ENCODE measurements around the gene TAF11L2.
"Not testable (repeated sequence)": the region's sequence is repeated elsewhere in the genome, so short reads cannot be mapped to it uniquely, and the experiment has no call there.

TAF11L2 gene

GRCh38 chr5:17497931-17498330 is at the start of gene TAF11L2:
TSS of gene TAF11L2 (plus strand) at chr5:17498231.
- DNase-seq: not testable (repeated sequence)

- DNase-seq: no peak
Measured at GRCh38 chr5:17448877-17449276, 49.2 kb upstream of the TAF11L2 start.

GRCh38 chr5:17452936-17453335 is 45.1 kb upstream of the TAF11L2 start:
- DNase-seq: no peak

- no peak for DNase-seq
Measured at GRCh38 chr5:17455942-17456341, 42.1 kb upstream of the TAF11L2 start.

GRCh38 chr5:17461793-17462192 is 36.2 kb upstream of the TAF11L2 start:
- DNase-seq: no peak

- DNase-seq: no peak
Measured at GRCh38 chr5:17463653-17464052, 34.4 kb upstream of the TAF11L2 start.

GRCh38 chr5:17470064-17470463 is 28.0 kb upstream of the TAF11L2 start:
- peak; percentile 3 for DNase-seq

- not testable (repeated sequence) for DNase-seq
Measured at GRCh38 chr5:17475064-17475463, 23.0 kb upstream of the TAF11L2 start.

- DNase-seq: no peak
Measured at GRCh38 chr5:17477043-17477442, 21.0 kb upstream of the TAF11L2 start.

- no peak for DNase-seq
Measured at GRCh38 chr5:17477573-17478265, 20.3 kb upstream of the TAF11L2 start.

GRCh38 chr5:17481378-17481777 is 16.7 kb upstream of the TAF11L2 start:
- peak; percentile 3 for DNase-seq

GRCh38 chr5:17482790-17483189 is 15.2 kb upstream of the TAF11L2 start:
- DNase-seq: no peak

- not testable (repeated sequence) for DNase-seq
Measured at GRCh38 chr5:17486464-17487173, 11.4 kb upstream of the TAF11L2 start.

- DNase-seq: no peak
Measured at GRCh38 chr5:17487174-17487512, 10.9 kb upstream of the TAF11L2 start.

- not testable (repeated sequence) for DNase-seq
Measured at GRCh38 chr5:17491257-17491656, 6.8 kb upstream of the TAF11L2 start.

- no peak for DNase-seq
Measured at GRCh38 chr5:17492770-17493169, 5.3 kb upstream of the TAF11L2 start.

- DNase-seq: no peak
Measured at GRCh38 chr5:17497446-17497845, 585 bp upstream of the TAF11L2 start.

GRCh38 chr5:17511775-17512325 is 13.8 kb downstream of the TAF11L2 start:
- DNase-seq: no peak

- not testable (repeated sequence) for DNase-seq
Measured at GRCh38 chr5:17517526-17517925, 19.5 kb downstream of the TAF11L2 start.

GRCh38 chr5:17518067-17518466 is 20.0 kb downstream of the TAF11L2 start, which contains the start of gene TAF11L3:
TSS of gene TAF11L3 (plus strand) at chr5:17518367.
- DNase-seq: not testable (repeated sequence)

- not testable (repeated sequence) for DNase-seq
Measured at GRCh38 chr5:17519508-17519907, 21.5 kb downstream of the TAF11L2 start.

- DNase-seq: not testable (repeated sequence)
Measured at GRCh38 chr5:17521501-17521900, 23.5 kb downstream of the TAF11L2 start, which contains the start of gene TAF11L4. TSS of gene TAF11L4 (plus strand) at chr5:17521801.

GRCh38 chr5:17524935-17525334 is 26.9 kb downstream of the TAF11L2 start, which contains the start of gene TAF11L5:
TSS of gene TAF11L5 (plus strand) at chr5:17525235.
- not testable (repeated sequence) for DNase-seq

- DNase-seq: not testable (repeated sequence)
Measured at GRCh38 chr5:17526504-17526903, 28.5 kb downstream of the TAF11L2 start.

All from NCI-H82 (cell line).